Panc1 (cell line): ENCODE results near the gene AFDN.

Source experiments
- CTCF ChIP-seq: fragments of 450-650 bp; IDR thresholded peaks from 2 replicates; pipeline ENCODE4 v1.5.1; 2017; ENCODE audit warnings: mild to moderate bottlenecking
- REST ChIP-seq, 2 experiments: IDR thresholded peaks; 2 replicates each; pipeline ENCODE4 v1.6.1; 2011 to 2012; ENCODE audit warnings: low read depth in 2 of 2, control low read depth in 1 of 2, low read length in 1 of 2, mild to moderate bottlenecking in 1 of 2, moderate library complexity in 1 of 2; ENCODE audit not compliant: insufficient read depth in 1 of 2
- SIN3A ChIP-seq: IDR thresholded peaks from 2 replicates; pipeline ENCODE4 v1.6.1; 2012; ENCODE audit warnings: low read depth, mild to moderate bottlenecking, low read length, moderate library complexity, borderline replicate concordance; ENCODE audit not compliant: insufficient read depth

- TF ChIP-seq CTCF (no peak), SIN3A (no peak), REST (IDR thresholded peaks at IDR 0.05; ENCODE audit: insufficient read depth in 1 of 2, low read depth in 2 of 2, low read length in 1 of 2) (no peak)
Measured at GRCh38 chr6:167807200-167807599, 19.5 kb upstream of the AFDN start.
